ENCODE results near the gene GPD1.
"Not testable (repeated sequence)": the region's sequence is repeated elsewhere in the genome, so short reads cannot be mapped to it uniquely, and the experiment has no call there.

Gene GPD1

GRCh38 chr12:50132505-50133135 lies 28.8 kb downstream of the GPD1 start:
- DNase-seq: no peak

- DNase-seq: no peak
Observed at GRCh38 chr12:50142993-50143392, 39.2 kb downstream of the GPD1 start.

GRCh38 chr12:50145439-50145838 lies 41.6 kb downstream of the GPD1 start:
- DNase-seq: no peak

- no peak for DNase-seq
Observed at GRCh38 chr12:50147281-50147680, 43.5 kb downstream of the GPD1 start.

- not testable (repeated sequence) for DNase-seq
Observed at GRCh38 chr12:50148011-50148410, 44.2 kb downstream of the GPD1 start.

- DNase-seq: no peak
Observed at GRCh38 chr12:50149311-50149710, 45.5 kb downstream of the GPD1 start.

GRCh38 chr12:50151047-50151687 lies 47.4 kb downstream of the GPD1 start:
- DNase-seq: no peak

- not testable (repeated sequence) for DNase-seq
Observed at GRCh38 chr12:50154947-50155346, 51.1 kb downstream of the GPD1 start.

GRCh38 chr12:50156641-50157040 lies 52.8 kb downstream of the GPD1 start:
- no peak for DNase-seq

- DNase-seq: no peak
Observed at GRCh38 chr12:50157259-50157658, 53.5 kb downstream of the GPD1 start.

- no peak for DNase-seq
Observed at GRCh38 chr12:50160643-50161042, 56.8 kb downstream of the GPD1 start.

Data from SW 1271 (cell line).